GM19239 (cell line): ENCODE data around the gene MANF.

Experiments
- DNase-seq: peaks from one replicate; pipeline ENCODE4 v3.0.0; 2011; ENCODE audit warnings: low spot score; ENCODE audit not compliant: insufficient read length
- FAIRE-seq: peaks from 2 replicates; lab custom pipeline; 2011; peaks lifted over from hg19 to GRCh38; lab: Jason Lieb, UNC

MANF gene

DNA sequence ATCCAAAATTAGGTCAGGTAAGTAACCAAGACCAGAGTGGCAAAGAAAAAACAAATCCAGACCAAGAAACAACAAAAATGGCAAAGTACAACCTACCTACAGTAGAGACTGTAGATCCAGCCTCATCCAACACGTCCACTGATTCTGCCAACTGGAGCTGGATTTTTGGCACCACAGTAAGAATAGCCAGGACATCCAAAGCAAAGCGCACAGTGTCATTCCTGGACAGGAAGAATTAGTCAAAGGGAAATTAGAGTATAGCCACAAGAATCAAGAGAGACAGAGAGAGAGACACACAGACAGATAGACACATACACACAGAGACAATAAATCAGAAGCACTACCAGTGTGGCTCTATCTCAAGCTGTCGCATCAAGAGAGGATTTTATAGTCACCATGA is 37.1 kb downstream of the MANF start:
- no peak for DNase-seq
- FAIRE-seq: no peak

DNA sequence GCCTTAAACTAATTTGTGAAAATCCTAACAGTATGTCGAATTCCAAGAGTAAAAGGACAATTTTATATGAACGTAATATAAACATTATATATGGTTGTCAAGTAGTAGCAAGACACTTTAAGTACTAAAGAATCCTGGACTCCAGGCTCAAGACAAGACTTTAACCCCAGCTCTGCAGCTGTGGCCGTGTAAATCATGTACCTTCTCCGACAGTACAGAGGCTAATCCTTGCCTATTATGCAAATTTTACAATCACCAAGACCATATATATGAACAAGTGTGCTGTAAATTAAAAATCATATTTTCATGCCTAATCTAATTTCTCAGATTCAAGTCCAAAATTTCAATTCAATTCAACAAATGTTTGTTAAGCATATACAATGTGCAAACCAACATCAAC is 41.8 kb downstream of the MANF start:
- DNase-seq (no peak), FAIRE-seq (no peak)

DNA sequence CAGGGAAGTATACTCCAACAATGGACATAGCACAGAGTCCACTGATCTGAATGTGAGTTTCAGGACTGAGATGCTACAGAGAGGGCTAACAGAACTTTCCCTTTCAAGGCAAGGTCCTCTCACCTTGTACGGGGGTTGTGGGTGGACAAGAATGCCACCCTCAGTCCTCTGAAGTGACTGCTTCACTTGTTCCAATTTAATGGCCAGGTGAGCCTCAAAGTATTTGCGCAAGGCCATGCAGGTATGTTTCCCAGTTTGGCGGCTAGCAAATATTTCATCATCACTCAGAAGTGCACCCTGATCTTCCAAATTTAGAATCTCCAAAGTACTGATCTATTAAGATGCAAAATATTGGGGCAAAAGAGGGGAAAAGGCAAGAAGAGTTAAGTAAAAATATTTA is 44.0 kb downstream of the MANF start:
- no peak for FAIRE-seq
- DNase-seq: no peak

DNA sequence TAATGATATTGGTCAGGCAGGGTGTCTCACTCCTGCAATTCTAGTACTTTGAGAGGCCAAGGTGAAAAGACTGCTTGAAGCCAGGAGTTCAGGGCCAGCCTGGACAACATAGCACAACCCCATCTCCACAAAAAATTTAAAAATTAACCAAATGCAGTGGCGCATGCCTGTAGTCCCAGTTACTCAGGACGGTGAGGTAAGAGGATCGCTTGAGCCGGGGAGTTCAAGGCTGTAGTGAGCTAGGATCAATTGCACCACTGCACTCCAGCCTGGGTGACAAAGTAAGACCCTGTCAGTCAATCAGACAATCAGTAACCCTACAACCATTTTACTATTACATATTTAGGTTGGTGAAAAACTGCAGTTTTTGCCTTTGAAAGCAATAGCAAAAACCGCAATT is 49.0 kb downstream of the MANF start:
- FAIRE-seq (no peak), DNase-seq (no peak)

DNA sequence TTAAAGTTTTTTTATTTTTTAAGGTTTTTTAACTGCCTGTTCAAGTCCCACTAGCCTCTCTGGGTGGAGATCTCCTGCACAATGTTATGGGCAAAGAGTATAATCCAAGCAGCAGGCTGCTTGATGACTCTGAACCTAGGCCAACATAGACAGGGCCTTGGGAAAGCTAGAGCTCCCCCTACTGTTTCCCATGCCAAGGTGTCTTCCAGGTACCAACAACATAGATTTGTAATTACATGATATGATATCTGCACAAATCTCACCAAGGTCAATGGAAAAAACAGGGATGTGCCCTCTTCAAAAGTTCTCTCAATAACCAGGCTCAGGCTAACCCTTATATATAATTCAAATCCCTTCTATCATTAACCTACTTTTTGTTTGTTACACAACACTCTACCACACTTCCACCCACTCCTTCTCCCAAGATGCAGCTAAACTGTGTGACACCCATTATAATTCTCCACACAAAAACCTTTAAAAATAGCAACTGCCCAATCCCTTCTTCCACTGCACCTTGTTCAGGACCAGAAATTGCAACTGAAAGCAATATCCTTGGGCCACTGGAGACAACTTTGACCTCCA is 49.7 kb downstream of the MANF start:
- DNase-seq (peak; percentile 19), FAIRE-seq (no peak)

DNA sequence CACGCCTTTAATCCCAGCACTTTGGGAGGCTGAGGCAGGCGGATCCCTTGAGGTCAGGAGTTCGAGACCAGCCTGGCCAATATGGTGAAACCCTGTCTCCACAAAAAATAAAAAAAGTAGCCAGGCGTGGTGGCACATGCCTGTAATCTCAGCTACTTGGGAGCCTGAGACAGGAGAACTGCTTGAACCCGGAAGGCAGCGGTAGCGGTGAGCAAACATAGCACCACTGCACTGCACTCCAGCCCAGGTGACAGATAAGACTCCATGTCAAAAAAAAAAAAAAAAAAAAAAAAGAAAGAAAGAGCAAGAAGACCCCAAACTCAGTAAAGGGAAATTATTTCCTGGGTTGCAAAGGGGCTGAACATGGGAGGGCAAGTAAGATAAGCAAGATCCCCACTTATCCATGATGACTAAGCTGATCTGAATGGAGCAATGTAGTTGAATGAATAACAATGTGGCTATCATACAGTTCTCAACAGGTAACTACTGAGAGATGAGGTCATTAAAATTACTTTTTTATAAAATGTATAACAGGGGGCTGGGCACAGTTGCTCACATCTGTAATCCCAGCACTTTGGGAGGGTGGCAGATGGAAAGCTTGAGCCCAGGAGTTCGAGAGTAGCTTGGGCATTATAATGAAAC is 52.0 kb downstream of the MANF start:
- FAIRE-seq (no peak), DNase-seq (no peak)
